OCI-LY3 (cell line): ENCODE measurements around the gene SLC10A3.
A peak's percentile ranks its signal among the peaks of the same experiment; 100 is the strongest.

Source experiments
- H2AFZ ChIP-seq: fragments of 200-600, 300-600 bp; shearing (Covaris generic); 2 replicates; pipeline ENCODE4 v1.6.0; 2014; ENCODE audit warnings: antibody characterized with exemption, low read depth, low read length
- H3K27ac ChIP-seq: fragments of 200-600, 300-600 bp; sonication (generic); 2 replicates; pipeline ENCODE4 v1.5.1; 2014; ENCODE audit warnings: mild to moderate bottlenecking, low read length, moderate library complexity, mixed read lengths
- H3K27me3 ChIP-seq: fragments of 200-600, 300-600 bp; sonication (generic); 2 replicates; pipeline ENCODE4 v1.6.1; 2014; ENCODE audit warnings: low read depth, low read length, mixed read lengths
- H3K36me3 ChIP-seq: fragments of 200-600, 300-600 bp; sonication (generic); replicated peaks from 2 replicates; pipeline ENCODE3; 2014; ENCODE audit warnings: low read depth, low read length, mixed read lengths
- H3K4me1 ChIP-seq: fragments of 300-600, 200-600 bp; sonication (generic); 2 replicates; pipeline ENCODE4 v1.6.1; 2014; ENCODE audit warnings: low read length, mixed read lengths
- H3K4me2 ChIP-seq: fragments of 200-600, 300-600 bp; sonication (generic); 2 replicates; pipeline ENCODE4 v1.6.1; 2014; ENCODE audit warnings: low read length, mixed read lengths
- H3K4me3 ChIP-seq: fragments of 300-600, 200-600 bp; sonication (generic); 2 replicates; pipeline ENCODE4 v1.5.1; 2014; ENCODE audit warnings: antibody characterized with exemption, mild to moderate bottlenecking, low read length, moderate library complexity
- H3K79me2 ChIP-seq: fragments of 300-600, 200-600 bp; shearing (Covaris generic); 2 replicates; pipeline ENCODE4 v1.6.1; 2014; ENCODE audit warnings: mild to moderate bottlenecking, low read length, mixed read lengths
- H3K9ac ChIP-seq: fragments of 300-600, 200-600 bp; shearing (Covaris generic); 2 replicates; pipeline ENCODE4 v1.6.0; 2014; ENCODE audit warnings: mild to moderate bottlenecking, low read length, moderate library complexity
- H3K9me3 ChIP-seq: fragments of 200-600, 300-600 bp; shearing (Covaris generic); 2 replicates; pipeline ENCODE4 v1.6.1; 2014; ENCODE audit warnings: low read length, mixed read lengths; ENCODE audit not compliant: insufficient read depth
- H4K20me1 ChIP-seq: fragments of 200-600, 300-600 bp; sonication (generic); 2 replicates; pipeline ENCODE4 v1.6.1; 2016; ENCODE audit warnings: low read length, mixed read lengths; ENCODE audit not compliant: insufficient read depth
- CTCF ChIP-seq: fragments of 200-600, 300-600 bp; sonication (generic); IDR thresholded peaks from 2 replicates; pipeline ENCODE4 v1.5.1; 2014; ENCODE audit warnings: antibody characterized with exemption, low read length, low read depth
- EZH2phosphoT487 ChIP-seq: fragments of 200-600 bp; shearing (Covaris generic); IDR thresholded peaks from 2 replicates; pipeline ENCODE4 v1.6.1; 2018; ENCODE audit warnings: antibody characterized with exemption, mixed run types, low read depth

The SLC10A3 gene

GRCh38 chrX:154490021-154490413, 412 bp downstream of the SLC10A3 start:
- Histone ChIP-seq H3K4me2 (peak overlapping the region; percentile 96), H3K9ac (peak overlapping the region; percentile 91), H3K27ac (peak overlapping the region; percentile 52), H3K4me1 (peaks cover 18% of the 10 kb centered on the region), H3K36me3 (peaks cover 9% of the 10 kb centered on the region), H3K27me3 (no peaks in the 10 kb centered on the region), H3K79me2 (peaks cover 14% of the 10 kb centered on the region), H4K20me1 (no peaks in the 10 kb centered on the region), H3K4me3 (peak overlapping the region; percentile 97), H3K9me3 (no peaks in the 10 kb centered on the region), H2AFZ (no peak overlapping the region)
- no peak for TF ChIP-seq CTCF

- H3K79me2 ChIP-seq: peaks cover 22% of the 10 kb centered on the region
- H3K27ac ChIP-seq: no peak overlapping the region
- peak overlapping the region; percentile 97 for H3K4me3 ChIP-seq
- H3K27me3 ChIP-seq: no peaks in the 10 kb centered on the region
- peaks cover 15% of the 10 kb centered on the region for H3K36me3 ChIP-seq
- no peaks in the 10 kb centered on the region for H4K20me1 ChIP-seq
- peaks cover 18% of the 10 kb centered on the region for H3K4me1 ChIP-seq
- peak overlapping the region; percentile 96 for H3K4me2 ChIP-seq
- no peak overlapping the region for H2AFZ ChIP-seq
- peak overlapping the region; percentile 91; the same call in 1 of the 2 replicates for H3K9ac ChIP-seq
- no peak for TF ChIP-seq CTCF
- TF ChIP-seq EZH2phosphoT487: no peak
- H3K9me3 ChIP-seq: no peaks in the 10 kb centered on the region
These were observed 1.2 kb downstream of the SLC10A3 start for GRCh38 chrX:154489182-154489581.

GRCh38 chrX:154488336-154489075, 1.9 kb downstream of the SLC10A3 start:
- H3K4me2 ChIP-seq: no peak overlapping the region
- H3K9ac ChIP-seq: no peak overlapping the region

More at GRCh38 chrX:154488336-154489075, 1.9 kb downstream of the SLC10A3 start:
- Histone ChIP-seq H3K36me3 (peaks cover 19% of the 10 kb centered on the region), H3K4me3 (no peak overlapping the region), H3K27me3 (no peaks in the 10 kb centered on the region), H4K20me1 (no peaks in the 10 kb centered on the region), H2AFZ (no peak overlapping the region), H3K79me2 (peaks cover 24% of the 10 kb centered on the region), H3K4me1 (peaks cover 18% of the 10 kb centered on the region), H3K9me3 (no peaks in the 10 kb centered on the region), H3K27ac (no peak overlapping the region)
- TF ChIP-seq EZH2phosphoT487: no peak
- no peak for TF ChIP-seq CTCF
